ENCODE results near the gene SPA17.
A peak's percentile ranks its signal among the peaks of the same experiment; 100 is the strongest.

Gene SPA17

GRCh38 chr11:124673333-124674167 is at the start of gene SPA17, which contains the start of gene SIAE:
Gene SPA17, plus strand, starts transcription at chr11:124673904. Its CDS starts 1,361 bp downstream, at chr11:124675265.
Gene SIAE, minus strand, starts transcription at chr11:124673739. Its CDS starts 31 bp downstream, at chr11:124673708.
- DNase-seq (ENCODE audit: low read depth in 2 of 3, low spot score in 2 of 3): peak; percentile 63 to 79 (median 76)

- no peak for DNase-seq (ENCODE audit: low read depth in 2 of 3, low spot score in 2 of 3)
These were observed 48.1 kb upstream of the SPA17 start for GRCh38 chr11:124625504-124626168.

GRCh38 chr11:124627546-124627945 is 46.2 kb upstream of the SPA17 start:
- DNase-seq (ENCODE audit: low read depth in 2 of 3, low spot score in 2 of 3): no peak

GRCh38 chr11:124629961-124630360 is 43.7 kb upstream of the SPA17 start:
- DNase-seq (ENCODE audit: low read depth in 2 of 3, low spot score in 2 of 3): no peak

GRCh38 chr11:124633355-124633754 is 40.3 kb upstream of the SPA17 start:
- DNase-seq (ENCODE audit: low read depth in 2 of 3, low spot score in 2 of 3): no peak

- no peak for DNase-seq (ENCODE audit: low read depth in 2 of 3, low spot score in 2 of 3)
These were observed 37.8 kb upstream of the SPA17 start for GRCh38 chr11:124635932-124636331.

- no peak for DNase-seq (ENCODE audit: low read depth in 2 of 3, low spot score in 2 of 3)
These were observed 35.2 kb upstream of the SPA17 start for GRCh38 chr11:124638500-124638899.

- no peak for DNase-seq (ENCODE audit: low read depth in 2 of 3, low spot score in 2 of 3)
These were observed 34.5 kb upstream of the SPA17 start for GRCh38 chr11:124639186-124639585.

- DNase-seq (ENCODE audit: low read depth in 2 of 3, low spot score in 2 of 3): no peak
These were observed 33.0 kb upstream of the SPA17 start for GRCh38 chr11:124640666-124641065.

GRCh38 chr11:124642628-124643027 is 31.1 kb upstream of the SPA17 start:
- no peak for DNase-seq (ENCODE audit: low read depth in 2 of 3, low spot score in 2 of 3)

- no peak for DNase-seq (ENCODE audit: low read depth in 2 of 3, low spot score in 2 of 3)
These were observed 30.6 kb upstream of the SPA17 start for GRCh38 chr11:124643042-124643604.

GRCh38 chr11:124643605-124644425 is 29.9 kb upstream of the SPA17 start:
- DNase-seq (ENCODE audit: low read depth in 2 of 3, low spot score in 2 of 3): no peak

- no peak for DNase-seq (ENCODE audit: low read depth in 2 of 3, low spot score in 2 of 3)
These were observed 29.1 kb upstream of the SPA17 start for GRCh38 chr11:124644426-124645280.

GRCh38 chr11:124646148-124646547 is 27.6 kb upstream of the SPA17 start:
- no peak for DNase-seq (ENCODE audit: low read depth in 2 of 3, low spot score in 2 of 3)

- no peak for DNase-seq (ENCODE audit: low read depth in 2 of 3, low spot score in 2 of 3)
These were observed 25.1 kb upstream of the SPA17 start for GRCh38 chr11:124648610-124649009.

GRCh38 chr11:124656774-124657630 is 16.7 kb upstream of the SPA17 start:
- DNase-seq (ENCODE audit: low read depth in 2 of 3, low spot score in 2 of 3): no peak

- DNase-seq (ENCODE audit: low read depth in 2 of 3, low spot score in 2 of 3): no peak
These were observed 15.8 kb upstream of the SPA17 start for GRCh38 chr11:124657904-124658303.

- no peak for DNase-seq (ENCODE audit: low read depth in 2 of 3, low spot score in 2 of 3)
These were observed 15.2 kb upstream of the SPA17 start for GRCh38 chr11:124658501-124658900.

- DNase-seq (ENCODE audit: low read depth in 2 of 3, low spot score in 2 of 3): no peak
These were observed 14.7 kb upstream of the SPA17 start for GRCh38 chr11:124658986-124659385.
